ENCODE data around the gene FRA10AC1. TPM values are rescaled to one million over a fixed set of nuclear protein-coding genes. Genes with fewer than 3 reads are reported as not detected.

The FRA10AC1 gene
- total and polyA plus RNA-seq, 2 donors (not counting 1 experiment from before 2014, with no cell fraction given): 5.0 to 29.7 TPM

DNA sequence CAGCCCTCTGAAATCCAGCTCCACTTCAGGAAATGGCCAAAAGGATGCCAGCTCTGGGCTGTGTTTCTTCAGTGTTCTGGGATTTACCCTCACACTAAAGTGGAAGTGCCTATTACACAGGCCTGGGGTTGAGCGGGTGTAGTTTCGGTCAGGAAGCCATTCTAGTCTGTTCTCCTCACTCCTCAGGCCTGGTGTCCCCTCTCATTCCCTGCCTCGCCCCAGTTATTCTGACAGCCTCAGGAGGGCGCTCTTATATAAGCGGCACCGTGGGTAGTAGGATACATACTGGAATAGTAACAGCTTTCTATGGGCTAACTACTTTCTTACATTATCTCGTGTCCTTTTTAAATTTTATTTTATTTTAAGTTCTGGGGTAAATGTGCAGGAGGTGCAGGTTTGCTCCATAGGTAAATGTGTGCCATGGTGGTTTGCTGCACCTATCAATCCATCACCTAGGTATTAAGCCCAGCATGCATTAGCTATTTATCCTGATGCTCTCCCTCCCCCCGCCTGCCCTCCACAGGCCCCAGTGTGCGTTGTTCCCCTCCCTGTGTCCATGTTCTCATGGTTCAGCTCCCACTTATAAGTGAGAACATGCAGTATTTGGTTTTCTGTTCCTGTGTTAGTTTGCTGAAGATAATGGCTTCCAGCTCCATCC is 43.1 kb upstream of the FRA10AC1 start:
- H3K27me3 Mint-ChIP-seq: peaks cover 4% of the 10 kb centered on the region
- DNase-seq (no peak), ATAC-seq (ENCODE audit: low read depth) (no peak)
- peaks cover 21% of the 10 kb centered on the region for H3K4me1 Mint-ChIP-seq
- TF ChIP-seq EZH2 (IDR thresholded peaks at IDR 0.05; ENCODE audit: borderline replicate concordance, insufficient read depth, low read depth, low read length, poor library complexity, severe bottlenecking): no peak
- TF ChIP-seq, protein P1, sequence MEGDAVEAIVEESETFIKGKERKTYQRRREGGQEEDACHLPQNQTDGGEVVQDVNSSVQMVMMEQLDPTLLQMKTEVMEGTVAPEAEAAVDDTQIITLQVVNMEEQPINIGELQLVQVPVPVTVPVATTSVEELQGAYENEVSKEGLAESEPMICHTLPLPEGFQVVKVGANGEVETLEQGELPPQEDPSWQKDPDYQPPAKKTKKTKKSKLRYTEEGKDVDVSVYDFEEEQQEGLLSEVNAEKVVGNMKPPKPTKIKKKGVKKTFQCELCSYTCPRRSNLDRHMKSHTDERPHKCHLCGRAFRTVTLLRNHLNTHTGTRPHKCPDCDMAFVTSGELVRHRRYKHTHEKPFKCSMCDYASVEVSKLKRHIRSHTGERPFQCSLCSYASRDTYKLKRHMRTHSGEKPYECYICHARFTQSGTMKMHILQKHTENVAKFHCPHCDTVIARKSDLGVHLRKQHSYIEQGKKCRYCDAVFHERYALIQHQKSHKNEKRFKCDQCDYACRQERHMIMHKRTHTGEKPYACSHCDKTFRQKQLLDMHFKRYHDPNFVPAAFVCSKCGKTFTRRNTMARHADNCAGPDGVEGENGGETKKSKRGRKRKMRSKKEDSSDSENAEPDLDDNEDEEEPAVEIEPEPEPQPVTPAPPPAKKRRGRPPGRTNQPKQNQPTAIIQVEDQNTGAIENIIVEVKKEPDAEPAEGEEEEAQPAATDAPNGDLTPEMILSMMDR (IDR thresholded peaks at IDR 0.05): no peak
- H3K27ac Mint-ChIP-seq: no peak overlapping the region
- no peaks in the 10 kb centered on the region for H3K9me3 Mint-ChIP-seq (ENCODE audit: insufficient read depth)
- peaks cover 8 to 18% of the 10 kb centered on the region in 2 donors for H3K4me1 ChIP-seq (ENCODE audit: control insufficient read depth in 2 of 2, insufficient read depth in 2 of 2, low read length in 2 of 2)
- ChIA-PET POLR2A (no interaction called here), CTCF (interaction anchor here (3.0 kb wide), 1 partner anchor 43 kb away, joined by 11 read pairs; the partner anchor contains the start of gene FRA10AC1)
- no peak overlapping the region for H2AFZ ChIP-seq (ENCODE audit: insufficient read depth, low read depth, low read length, poor library complexity, severe bottlenecking)
- WGBS (ENCODE audit: insufficient coverage): no CpG with 5 or more reads among the region's 9 CpGs
- no peaks in the 10 kb centered on the region for H3K79me2 ChIP-seq (ENCODE audit: control insufficient read depth, insufficient read depth, low read length)
- no peak overlapping the region for H3K4me3 ChIP-seq (ENCODE audit: control extremely low read depth in 1 of 5, extremely low read depth in 1 of 5, insufficient read depth in 1 of 5, low read depth in 2 of 5, low read length in 4 of 5)
- H3K27ac ChIP-seq (ENCODE audit: low read length in 2 of 2): no peak overlapping the region
- no peak overlapping the region for H3K4me2 ChIP-seq (replicated peaks; ENCODE audit: low read depth, low read length, poor library complexity, severe bottlenecking)
- no peaks in the 10 kb centered on the region for H4K20me1 ChIP-seq (ENCODE audit: control insufficient read depth, insufficient read depth, low read length, poor library complexity, severe bottlenecking)
- no peaks in the 10 kb centered on the region for H3K27me3 ChIP-seq (replicated peaks in 1 of 4; ENCODE audit: control extremely low read depth in 1 of 4, control insufficient read depth in 3 of 4, insufficient read depth in 4 of 4, low read length in 3 of 4)
- H3K36me3 ChIP-seq (replicated peaks in 1 of 2; ENCODE audit: control extremely low read depth in 1 of 2, control insufficient read depth in 1 of 2, extremely low read depth in 1 of 2, insufficient read depth in 2 of 2, low read length in 1 of 2): no peaks in the 10 kb centered on the region
- H3K9me3 ChIP-seq (ENCODE audit: control extremely low read depth in 1 of 3, control insufficient read depth in 2 of 3, insufficient read depth in 1 of 3, low read length in 2 of 3): no peaks in the 10 kb centered on the region
- H3K4me3 Mint-ChIP-seq: no peak overlapping the region
- intact Hi-C loops (cut with micrococcal nuclease): no loop called here
- H3K9ac ChIP-seq (ENCODE audit: low read length): no peak overlapping the region
